SKM-1 treated with dmso at 0.1 percent for 144 hours (cell line): ENCODE results near the gene ELOVL6.
"Not testable (repeated sequence)": the region's sequence is repeated elsewhere in the genome, so short reads cannot be mapped to it uniquely, and the experiment has no call there.

ENCODE experiments used
- DNase-seq: peaks from one replicate; lab custom pipeline; 2025; ENCODE audit not compliant: unreplicated experiment; lab: John Stamatoyannopoulos, UW

The ELOVL6 gene

GRCh38 chr4:110198435-110199416 lies at the start of gene ELOVL6:
TSS of gene ELOVL6 (minus strand) at chr4:110198615. CDS start at chr4:110198335, 280 bp downstream.
- DNase-seq = peak; percentile 64

GRCh38 chr4:110248100-110248499 lies 49.7 kb upstream of the ELOVL6 start:
- no peak for DNase-seq

- DNase-seq = no peak
Observed at GRCh38 chr4:110247591-110247990, 49.2 kb upstream of the ELOVL6 start.

GRCh38 chr4:110245577-110245976 lies 47.2 kb upstream of the ELOVL6 start:
- DNase-seq = no peak

DNA sequence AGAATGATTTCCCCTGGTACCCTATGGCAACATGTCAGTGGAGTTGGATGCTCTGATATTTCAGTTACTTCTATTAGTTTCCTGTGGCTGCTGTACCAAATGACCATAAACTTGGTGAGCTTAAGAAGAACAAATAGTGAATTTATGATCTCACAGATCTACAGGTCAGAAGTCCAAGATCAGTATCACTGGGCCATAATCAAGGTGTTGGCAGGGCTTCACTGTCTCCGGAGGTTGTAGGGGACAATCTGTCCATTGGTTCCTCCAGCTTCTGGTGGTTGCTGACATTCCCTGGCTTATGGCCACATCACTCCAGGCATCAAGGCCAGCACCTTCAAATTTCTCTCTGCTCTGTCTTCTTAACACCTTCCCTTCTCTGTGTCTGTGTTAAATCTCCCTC lies 37.9 kb upstream of the ELOVL6 start:
- DNase-seq = no peak

- not testable (repeated sequence) for DNase-seq
Observed at GRCh38 chr4:110233581-110233980, 35.2 kb upstream of the ELOVL6 start.

DNA sequence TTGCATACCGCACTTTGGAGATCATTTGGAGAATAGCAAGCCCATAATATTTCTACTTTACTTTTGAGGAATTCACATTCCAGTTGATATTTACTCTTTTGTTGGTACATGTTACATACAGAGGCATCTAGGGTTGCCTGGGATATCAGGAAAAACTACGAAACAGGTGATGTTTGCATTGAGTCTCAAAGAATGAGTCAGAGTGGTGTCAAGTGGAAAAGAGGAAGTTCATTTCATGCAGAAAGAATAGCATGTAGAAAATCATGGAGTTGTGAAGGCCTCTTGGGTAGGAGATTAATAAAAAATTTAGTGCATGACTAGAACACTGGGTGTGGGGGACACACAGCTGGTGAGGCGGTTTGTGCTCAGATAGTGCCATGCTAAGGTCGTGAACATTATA lies 33.5 kb upstream of the ELOVL6 start:
- peak; percentile 25 for DNase-seq

GRCh38 chr4:110229266-110229665 lies 30.9 kb upstream of the ELOVL6 start:
- no peak for DNase-seq

DNA sequence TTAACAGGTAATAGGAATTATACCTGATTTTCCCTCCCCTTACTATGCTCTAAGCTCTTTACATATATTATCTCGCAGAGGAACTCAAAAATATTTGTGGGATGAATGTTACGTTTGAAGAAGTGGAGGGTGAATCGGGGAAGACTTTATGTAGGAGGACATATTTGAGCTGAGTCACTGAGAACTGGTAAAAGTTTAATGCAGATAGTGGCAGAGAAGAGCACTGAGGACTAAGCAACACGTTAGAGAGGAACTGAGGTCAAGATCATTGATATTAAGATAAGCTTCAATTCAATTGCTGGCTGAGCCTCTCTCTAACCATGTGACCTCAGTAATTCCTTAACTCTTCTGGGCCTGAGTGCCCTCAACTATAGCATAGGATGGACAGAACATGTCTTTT lies 26.4 kb upstream of the ELOVL6 start:
- DNase-seq = no peak

- DNase-seq = no peak
Observed at GRCh38 chr4:110224142-110224541, 25.7 kb upstream of the ELOVL6 start.

- not testable (repeated sequence) for DNase-seq
Observed at GRCh38 chr4:110218935-110219334, 20.5 kb upstream of the ELOVL6 start.

DNA sequence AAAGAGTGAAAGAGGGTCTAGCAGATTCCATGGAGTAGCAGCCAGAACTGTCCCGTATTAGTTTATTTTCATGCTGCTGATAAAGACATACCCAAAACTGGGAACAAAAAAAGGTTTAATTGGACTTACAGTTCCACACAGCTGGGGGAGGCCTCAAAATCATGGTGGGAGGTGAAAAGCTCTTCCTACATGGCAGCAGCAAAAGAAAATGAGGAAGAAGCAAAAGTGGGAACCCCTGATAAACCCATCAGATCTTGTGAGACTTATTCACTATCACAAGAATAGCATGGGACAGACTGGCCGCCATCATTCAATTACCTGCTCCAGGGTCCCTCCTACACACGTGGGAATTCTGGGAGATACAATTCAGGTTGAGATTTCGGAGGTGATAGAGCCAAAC lies 18.8 kb upstream of the ELOVL6 start:
- not testable (repeated sequence) for DNase-seq

DNA sequence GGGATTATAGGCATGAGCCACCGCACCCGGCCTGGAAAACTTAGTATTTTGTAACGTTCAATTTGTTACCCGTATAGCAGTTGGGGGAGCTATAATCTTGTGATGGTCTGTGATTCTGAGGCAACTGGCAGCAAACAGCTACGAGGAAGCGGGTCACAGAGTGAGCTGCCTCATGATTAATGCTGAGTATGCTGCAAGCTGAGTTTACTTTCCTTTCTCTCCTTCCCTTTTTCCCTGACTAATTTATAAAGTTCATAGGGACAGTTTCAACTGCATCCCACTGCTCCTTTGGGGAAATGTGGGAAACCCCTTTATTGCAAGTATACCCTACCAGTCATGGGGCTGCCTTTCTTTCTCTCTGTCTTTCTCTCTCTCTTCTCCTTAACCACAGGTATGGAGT lies 17.7 kb upstream of the ELOVL6 start:
- DNase-seq = no peak

GRCh38 chr4:110211770-110212061 lies 13.3 kb upstream of the ELOVL6 start:
- DNase-seq = no peak

GRCh38 chr4:110211007-110211769 lies 12.8 kb upstream of the ELOVL6 start:
- peak; percentile 43 for DNase-seq

GRCh38 chr4:110208419-110208818 lies 10.0 kb upstream of the ELOVL6 start:
- DNase-seq = no peak

DNA sequence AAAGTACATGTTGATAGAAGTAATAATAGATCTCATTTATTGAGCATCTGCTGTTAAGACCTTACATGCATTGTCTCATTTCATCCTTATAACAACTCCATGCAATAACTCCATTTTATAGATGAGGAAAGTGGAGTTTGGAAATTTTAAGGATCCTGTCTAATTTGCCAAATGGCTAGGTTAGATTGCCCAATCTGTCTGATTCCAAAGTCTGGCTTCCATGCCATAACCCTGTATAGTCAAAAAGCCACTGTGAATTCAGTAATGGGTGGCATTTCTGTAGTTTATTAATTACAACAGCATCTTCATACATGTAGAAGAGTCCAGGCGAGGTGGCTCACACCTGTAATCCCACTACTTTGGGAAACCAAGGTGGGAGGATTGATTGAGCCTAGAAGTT lies 8.8 kb upstream of the ELOVL6 start:
- no peak for DNase-seq

DNA sequence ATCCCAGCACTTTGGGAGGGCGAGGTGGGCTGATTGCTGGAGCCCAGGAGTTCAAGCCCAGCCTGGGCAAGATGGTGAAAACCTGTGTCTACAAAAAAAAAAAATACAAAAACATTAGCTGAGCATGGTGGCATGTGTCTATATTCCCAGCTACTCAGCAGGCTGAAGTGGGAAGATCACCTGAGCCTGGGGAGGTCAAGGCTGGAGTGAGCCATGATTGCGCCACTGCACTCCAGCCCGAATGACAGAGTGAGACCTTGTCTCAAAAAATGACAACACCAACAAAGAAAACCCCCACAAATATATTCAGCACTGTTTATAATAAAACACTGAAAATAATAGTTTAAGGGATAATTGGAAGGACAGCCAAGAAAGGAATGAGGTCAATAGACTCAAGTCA lies 3.6 kb upstream of the ELOVL6 start:
- no peak for DNase-seq

DNA sequence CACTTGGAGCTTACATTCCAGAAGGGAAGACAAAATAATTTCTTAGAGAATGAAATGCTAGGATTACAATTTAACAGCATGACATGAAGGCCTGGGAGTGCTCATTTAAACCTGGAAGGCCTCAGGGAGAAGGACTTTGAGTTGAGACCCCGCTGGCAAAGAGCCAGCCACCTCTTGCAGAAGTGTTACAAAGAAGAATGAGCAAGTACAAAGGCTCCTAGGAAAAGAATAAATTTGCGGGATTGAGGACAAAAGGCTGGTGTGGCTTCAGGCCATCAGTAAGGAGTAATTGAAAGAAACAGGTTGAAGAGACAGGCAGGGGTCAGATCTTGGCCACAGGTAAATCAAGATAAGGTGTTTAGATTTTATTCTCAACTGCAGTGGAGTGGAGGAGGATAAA lies 3.1 kb upstream of the ELOVL6 start:
- no peak for DNase-seq

DNA sequence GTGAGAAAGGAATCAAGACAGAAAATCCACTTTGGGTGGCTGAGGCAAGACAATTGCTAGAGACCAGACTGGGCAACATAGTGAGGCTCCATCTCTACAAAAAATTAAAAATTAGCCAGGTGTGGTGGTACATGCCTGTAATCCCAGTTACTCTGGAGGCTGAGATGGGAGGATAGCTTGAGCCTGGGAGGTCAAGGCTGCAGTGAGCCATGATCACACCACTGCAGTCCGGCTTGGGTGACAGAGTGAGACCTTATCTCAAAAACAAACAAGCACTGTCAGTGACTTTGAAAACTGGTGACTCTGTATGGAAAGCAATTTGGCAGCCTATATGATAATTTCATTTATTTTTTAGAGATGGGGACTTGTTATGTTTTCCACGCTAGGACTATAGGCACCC lies 2.3 kb upstream of the ELOVL6 start:
- DNase-seq = no peak

DNA sequence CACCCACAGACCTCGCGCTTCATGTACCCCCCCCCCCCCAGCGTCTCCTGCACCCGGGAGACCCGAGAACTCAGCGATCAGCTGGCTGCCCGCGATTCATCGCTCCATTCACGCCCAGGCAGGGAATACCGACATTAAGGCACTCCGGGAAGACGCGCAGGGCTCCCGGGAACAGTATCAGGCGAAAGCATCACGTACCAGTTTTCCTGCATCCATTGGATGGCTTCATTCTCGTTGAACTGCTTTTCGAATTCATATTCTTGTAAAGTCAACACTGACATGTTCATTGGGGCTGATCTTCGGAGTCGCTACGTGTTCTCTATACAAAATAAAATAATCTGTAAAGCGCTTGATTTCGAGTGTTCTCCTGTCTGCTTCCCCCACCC lies 373 bp downstream of the ELOVL6 start:
- DNase-seq = no peak

DNA sequence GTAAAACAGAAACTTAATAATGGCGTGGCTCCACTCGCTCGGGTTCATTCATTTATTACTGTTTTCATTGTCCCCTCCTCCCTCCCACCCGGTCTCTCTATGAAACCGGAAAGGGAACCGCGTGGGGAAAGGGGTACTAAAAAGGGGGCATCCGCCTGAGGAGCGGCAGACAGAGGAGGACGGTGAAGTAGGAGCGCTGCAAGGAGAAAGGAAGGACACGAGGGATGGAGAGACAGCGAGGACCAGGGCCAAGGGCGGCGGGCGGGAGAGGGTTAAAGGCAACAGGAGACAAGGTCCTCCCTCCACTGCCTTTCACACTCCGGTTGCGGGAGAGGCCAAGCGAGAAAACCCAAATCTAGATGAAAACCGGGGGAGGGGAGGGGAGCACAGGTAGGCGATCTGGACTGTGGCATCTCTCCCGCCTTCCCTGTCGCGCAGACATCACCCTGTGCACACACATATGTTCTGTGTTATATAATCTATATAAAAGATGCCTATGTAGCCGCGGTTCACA lies 829 bp downstream of the ELOVL6 start:
- DNase-seq = peak; percentile 27
